ENCODE measurements around the gene NLRP11.

NLRP11 gene

GRCh38 chr19:55753401-55753800 is 78.4 kb downstream of the NLRP11 start:
- H3K4me3 ChIP-seq (ENCODE audit: low read length): no peak overlapping the region
- no peak for TF ChIP-seq CTCF (conservative IDR thresholded peaks at IDR 0.05; ENCODE audit: low read depth, low read length)
- no peak for DNase-seq (ENCODE audit: low read depth)

GRCh38 chr19:55750715-55751114 is 81.1 kb downstream of the NLRP11 start:
- DNase-seq (ENCODE audit: low read depth): no peak
- no peak for TF ChIP-seq CTCF (conservative IDR thresholded peaks at IDR 0.05; ENCODE audit: low read depth, low read length)
- H3K4me3 ChIP-seq (ENCODE audit: low read length): no peak overlapping the region

- DNase-seq (ENCODE audit: low read depth): no peak
- H3K4me3 ChIP-seq (ENCODE audit: low read length): no peak within 1 kb of the TSS
- no peak for TF ChIP-seq CTCF (conservative IDR thresholded peaks at IDR 0.05; ENCODE audit: low read depth, low read length)
These were observed 93.5 kb downstream of the NLRP11 start, which contains the start of gene NLRP9 for GRCh38 chr19:55738302-55738701. NLRP9 (minus strand) TSS chr19:55738402; CDS start chr19:55738374, 28 bp downstream.
